IPS DF 4.7 (cell line): ENCODE results near the gene ZFP36L2.

Experiments
- DNase-seq: peaks from one replicate; pipeline ENCODE4 v3.0.0-alpha.2; 2013; ENCODE audit warnings: low spot score; ENCODE audit errors: extremely low read depth

Gene ZFP36L2

GRCh38 chr2:43226558-43226954 is at the start of gene ZFP36L2:
Gene ZFP36L2, minus strand, starts transcription at chr2:43226606. Its CDS starts 291 bp downstream, at chr2:43226315.
- no peak for DNase-seq

- no peak for DNase-seq
These were observed 48.3 kb upstream of the ZFP36L2 start for GRCh38 chr2:43274721-43275120.

- no peak for DNase-seq
These were observed 47.6 kb upstream of the ZFP36L2 start for GRCh38 chr2:43274055-43274454.

- no peak for DNase-seq
These were observed 47.1 kb upstream of the ZFP36L2 start for GRCh38 chr2:43273529-43273928.

GRCh38 chr2:43270930-43271615 is 44.7 kb upstream of the ZFP36L2 start:
- DNase-seq, result no peak

GRCh38 chr2:43270461-43270860 is 44.1 kb upstream of the ZFP36L2 start:
- no peak for DNase-seq

GRCh38 chr2:43269706-43270105 is 43.3 kb upstream of the ZFP36L2 start:
- no peak for DNase-seq

GRCh38 chr2:43269074-43269572 is 42.7 kb upstream of the ZFP36L2 start:
- no peak for DNase-seq

GRCh38 chr2:43268066-43268953 is 41.9 kb upstream of the ZFP36L2 start:
- no peak for DNase-seq

- no peak for DNase-seq
These were observed 41.0 kb upstream of the ZFP36L2 start for GRCh38 chr2:43267381-43267780.

- no peak for DNase-seq
These were observed 40.3 kb upstream of the ZFP36L2 start for GRCh38 chr2:43266711-43267111.

- DNase-seq, result no peak
These were observed 39.0 kb upstream of the ZFP36L2 start for GRCh38 chr2:43265421-43265820.

- DNase-seq, result no peak
These were observed 38.6 kb upstream of the ZFP36L2 start for GRCh38 chr2:43265001-43265400.

- DNase-seq, result no peak
These were observed 36.5 kb upstream of the ZFP36L2 start for GRCh38 chr2:43262951-43263350.

GRCh38 chr2:43262239-43262638 is 35.8 kb upstream of the ZFP36L2 start:
- DNase-seq, result no peak

GRCh38 chr2:43259512-43259911 is 33.1 kb upstream of the ZFP36L2 start:
- DNase-seq, result no peak

GRCh38 chr2:43258547-43259156 is 32.2 kb upstream of the ZFP36L2 start:
- no peak for DNase-seq

GRCh38 chr2:43255296-43255910 is 29.0 kb upstream of the ZFP36L2 start:
- no peak for DNase-seq

GRCh38 chr2:43254331-43254730 is 27.9 kb upstream of the ZFP36L2 start:
- no peak for DNase-seq

GRCh38 chr2:43251171-43251731 is 24.8 kb upstream of the ZFP36L2 start:
- no peak for DNase-seq

- DNase-seq, result no peak
These were observed 23.6 kb upstream of the ZFP36L2 start for GRCh38 chr2:43250015-43250414.
